IMR-90 (cell line): Measurements from ENCODE around the gene ATP1A3. TPM values are rescaled to one million over a fixed set of nuclear protein-coding genes. Genes with fewer than 3 reads are reported as not detected.

Experiments
- ATAC-seq: fragments of 200-7000 bp; cut with Tn5 transposase; 2 replicates; pipeline ENCODE4 v1.9.1; 2020; ENCODE audit warnings: low read depth, mild to moderate bottlenecking, moderate library complexity
- BruUV-seq: library from RNA; stranded (reverse); fragments of 400-500 nt; replicated peaks from 2 replicates; lab custom pipeline; 2021; lab: Mats Ljungman, UMichigan
- CTCF ChIA-PET: fragments of 300-600 bp; formaldehyde crosslinking; extraction: SDS; loops from one replicate; lab custom pipeline; 2021; ENCODE audit warnings: antibody characterized with exemption; lab: Yijun Ruan, JAX
- POLR2A ChIA-PET: fragments of 300-600 bp; sonication (Branson Sonifier 250); formaldehyde crosslinking; loops from one replicate; lab custom pipeline; 2022; ENCODE audit warnings: antibody characterized with exemption; ENCODE audit not compliant: unreplicated experiment; lab: Charles Lee
- DNase-seq: peaks from one replicate; pipeline ENCODE4 v3.0.0; 2013
- H2AFZ ChIP-seq: replicated peaks from 2 replicates; pipeline ENCODE3; 2013; ENCODE audit warnings: low read length, mild to moderate bottlenecking; ENCODE audit not compliant: poor library complexity
- H2AK5ac ChIP-seq: 2 replicates; pipeline ENCODE4 v1.6.1; 2013; ENCODE audit warnings: low read depth, low read length, inconsistent platforms
- H2AK9ac ChIP-seq: replicated peaks from 2 replicates; pipeline ENCODE3; 2013; ENCODE audit warnings: mild to moderate bottlenecking, low read depth, low read length, moderate library complexity; ENCODE audit not compliant: poor library complexity
- H2BK120ac ChIP-seq: 2 replicates; pipeline ENCODE4 v1.6.1; 2013; ENCODE audit warnings: low read depth, low read length, inconsistent platforms
- H2BK15ac ChIP-seq: 3 replicates; pipeline ENCODE4 v1.6.1; 2013; ENCODE audit warnings: low read depth, low read length, inconsistent platforms
- H2BK20ac ChIP-seq: 2 replicates; pipeline ENCODE4 v1.6.1; 2013; ENCODE audit warnings: low read depth, mild to moderate bottlenecking, inconsistent platforms, low read length, moderate library complexity
- H2BK5ac ChIP-seq: 2 replicates; pipeline ENCODE4 v1.6.1; 2013; ENCODE audit warnings: mild to moderate bottlenecking, low read depth, low read length, inconsistent platforms; ENCODE audit not compliant: poor library complexity, severe bottlenecking
- H3K14ac ChIP-seq: replicated peaks from 2 replicates; pipeline ENCODE4 v1.6.1; 2013; ENCODE audit warnings: low read depth, low read length, inconsistent platforms
- H3K18ac ChIP-seq: 2 replicates; pipeline ENCODE4 v1.6.1; 2013; ENCODE audit warnings: low read depth, low read length, control low read depth
- H3K23ac ChIP-seq: 2 replicates; pipeline ENCODE4 v1.6.1; 2013; ENCODE audit warnings: low read depth, low read length, inconsistent platforms
- H3K27ac ChIP-seq: 2 replicates; pipeline ENCODE4 v1.5.1; 2013; ENCODE audit warnings: mild to moderate bottlenecking, control low read depth, low read length; ENCODE audit not compliant: insufficient read depth
- H3K27me3 ChIP-seq: 2 replicates; pipeline ENCODE4 v1.6.1; 2013; ENCODE audit warnings: low read length; ENCODE audit not compliant: control insufficient read depth, insufficient read depth
- H3K36me3 ChIP-seq: 2 replicates; pipeline ENCODE4 v1.6.1; 2013; ENCODE audit warnings: low read length, mixed read lengths; ENCODE audit not compliant: control insufficient read depth, insufficient read depth
- H3K4ac ChIP-seq: 2 replicates; pipeline ENCODE4 v1.6.1; 2013; ENCODE audit warnings: low read depth, low read length, inconsistent platforms
- H3K4me1 ChIP-seq: 2 replicates; pipeline ENCODE4 v1.6.1; 2013; ENCODE audit warnings: low read length, mixed read lengths; ENCODE audit not compliant: control insufficient read depth, insufficient read depth
- H3K4me2 ChIP-seq: 2 replicates; pipeline ENCODE4 v1.6.1; 2013; ENCODE audit warnings: low read depth, mild to moderate bottlenecking, control low read depth, low read length, moderate library complexity
- H3K4me3 ChIP-seq: 2 replicates; pipeline ENCODE4 v1.5.1; 2013; ENCODE audit warnings: low read depth, mild to moderate bottlenecking, control low read depth, low read length, moderate library complexity; ENCODE audit not compliant: insufficient read depth
- H3K56ac ChIP-seq: 2 replicates; pipeline ENCODE4 v1.6.1; 2013; ENCODE audit warnings: low read length, inconsistent platforms; ENCODE audit not compliant: insufficient read depth; ENCODE audit errors: extremely low read depth
- H3K79me1 ChIP-seq, 2 experiments: 2 replicates each; pipeline ENCODE4 v1.6.1; 2013; ENCODE audit warnings: low read length in 2 of 2, inconsistent platforms in 1 of 2, low read depth in 1 of 2
- H3K9ac ChIP-seq: 2 replicates; pipeline ENCODE4 v1.6.1; 2013; ENCODE audit warnings: low read depth, low read length, control low read depth
- H3K9me1 ChIP-seq: 2 replicates; pipeline ENCODE4 v1.6.1; 2013; ENCODE audit warnings: low read length, inconsistent platforms; ENCODE audit not compliant: insufficient read depth
- H3K9me3 ChIP-seq: 2 replicates; pipeline ENCODE4 v1.6.1; 2013; ENCODE audit warnings: low read length; ENCODE audit not compliant: control insufficient read depth, insufficient read depth
- H4K20me1 ChIP-seq: 2 replicates; pipeline ENCODE4 v1.6.1; 2013; ENCODE audit warnings: low read length, inconsistent platforms; ENCODE audit not compliant: insufficient read depth
- H4K5ac ChIP-seq: 2 replicates; pipeline ENCODE4 v1.6.1; 2013; ENCODE audit warnings: mild to moderate bottlenecking, low read depth, low read length, control low read depth
- H4K8ac ChIP-seq, 2 experiments: 2 replicates each; pipeline ENCODE4 v1.6.1; 2013; ENCODE audit warnings: low read depth in 2 of 2, low read length in 2 of 2, control low read depth in 1 of 2, inconsistent platforms in 1 of 2
- H4K91ac ChIP-seq: 2 replicates; pipeline ENCODE4 v1.6.1; 2013; ENCODE audit warnings: low read depth, low read length, inconsistent platforms; ENCODE audit not compliant: insufficient read depth
- RAD21 ChIP-seq: IDR thresholded peaks from 2 replicates; pipeline ENCODE4 v1.6.1; 2012; ENCODE audit warnings: low read length, improper control_type of control experiment
- SMC3 ChIP-seq: fragments of 150-350 bp; IDR thresholded peaks from 2 replicates; pipeline ENCODE4 v1.6.1; 2016; ENCODE audit warnings: low read depth, mild to moderate bottlenecking, antibody characterized with exemption, low read length, moderate library complexity
- WGBS, 2 experiments: methylation state at CpG; one replicate each; pipeline versions ENCODE4 v1.1.5 to v1.1.7; 2013; ENCODE audit warnings: missing lambda C conversion rate in 2 of 2; ENCODE audit not compliant: insufficient read length in 1 of 2; ENCODE audit errors: extremely low coverage in 2 of 2; 5-methylcytosine and 5-hydroxymethylcytosine counted together
- dilution Hi-C: fragments of 300-500 bp; cut with HindIII; formaldehyde crosslinking; loops from one replicate; pipeline ENCODE4 v1.14.3; 2018; ENCODE audit warnings: low sequenced_read_pairs; ENCODE audit not compliant: unreplicated experiment
- in situ Hi-C: fragments of 300-500 bp; cut with MboI; formaldehyde crosslinking; loops from 3 replicates; pipeline ENCODE4 v1.14.3; 2019; ENCODE audit warnings: low sequenced_read_pairs, inconsistent platforms, mixed read lengths
- intact Hi-C: fragments of 100-400 bp; cut with micrococcal nuclease; formaldehyde crosslinking; loops from 2 replicates; pipeline ENCODE4 v1.10.0; 2022
- polyA plus RNA-seq, 3 experiments: library from polyadenylated mRNA; depleted of rRNA; stranded (reverse); fragments of >200 nt; gene quantifications; 2 replicates each; pipeline ENCODE4 v1.2.3, GENCODE V29; 2012; ENCODE audit warnings: low replicate concordance in 1 of 3
- total RNA-seq: library from RNA; depleted of rRNA; stranded (reverse); fragments of >200 nt; gene quantifications from 2 replicates; pipeline ENCODE4 v1.2.3, GENCODE V29; 2012
- TF ChIP-seq, protein P1 (sequence below): conservative IDR thresholded peaks from 2 replicates; pipeline ENCODE4 v1.5.1; 2012; ENCODE audit warnings: mild to moderate bottlenecking, low read depth, low read length, improper control_type of control experiment

ATP1A3 gene
- total and polyA plus RNA-seq, 2 of the 4 experiments (the other 2 are of a cell fraction), result under 0.01 to 0.12 TPM

DNA sequence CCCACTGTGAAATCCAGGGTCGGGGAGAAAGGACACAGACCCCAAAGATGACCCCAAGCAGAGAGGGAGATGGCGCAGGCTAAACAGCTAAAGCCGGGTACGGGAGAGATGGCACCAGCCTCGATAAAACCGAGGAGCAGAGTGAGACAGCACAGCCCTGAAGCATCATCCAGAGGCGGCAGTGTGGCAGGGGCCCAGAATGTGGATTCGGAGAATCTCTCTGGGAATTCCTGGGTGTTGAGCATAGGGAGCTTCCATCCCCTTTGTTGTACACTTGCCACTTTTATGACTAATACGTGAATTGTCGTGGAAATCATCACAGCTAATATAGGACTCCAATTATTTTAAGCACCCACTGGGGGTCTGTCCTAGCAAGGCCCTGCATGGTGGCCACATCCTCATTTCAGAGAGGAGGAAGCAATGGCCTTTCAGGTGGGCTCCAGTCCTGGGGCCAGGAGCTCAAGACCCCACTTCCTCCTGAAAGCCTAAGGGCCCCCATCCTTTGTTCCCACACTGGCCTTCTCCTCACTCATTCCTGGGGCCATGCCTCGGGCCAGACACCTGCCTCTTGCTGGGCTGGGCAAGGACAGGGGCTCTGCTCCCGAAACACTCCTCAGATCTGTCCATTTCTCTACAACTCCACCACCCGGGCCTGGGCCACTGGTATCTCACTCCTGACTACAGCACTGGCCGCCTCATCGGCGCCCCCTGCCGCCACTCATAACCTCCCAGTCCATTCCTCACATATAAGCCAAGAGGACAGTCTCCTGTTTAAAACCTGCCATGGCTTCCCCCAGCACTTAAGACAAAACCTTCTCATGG lies 29.3 kb upstream of the ATP1A3 start:
- Histone ChIP-seq H3K27ac (no peak overlapping the region), H3K79me1 (no peaks in the 10 kb centered on the region), H3K4ac (no peak overlapping the region), H3K9me1 (no peaks in the 10 kb centered on the region), H2AFZ (no peak overlapping the region), H2BK5ac (no peak overlapping the region), H3K27me3 (peaks cover 9% of the 10 kb centered on the region; the same call in 1 of the 2 replicates), H3K36me3 (no peaks in the 10 kb centered on the region), H3K4me3 (no peak overlapping the region), H3K9me3 (no peaks in the 10 kb centered on the region), H4K5ac (no peak overlapping the region), H3K23ac (no peak overlapping the region), H2BK120ac (no peak overlapping the region), H3K18ac (no peak overlapping the region), H3K4me1 (peaks cover 16% of the 10 kb centered on the region), H3K56ac (no peak overlapping the region), H4K20me1 (no peaks in the 10 kb centered on the region), H3K14ac (no peak overlapping the region), H2AK5ac (no peak overlapping the region), H3K9ac (no peak overlapping the region), H2BK20ac (no peak overlapping the region), H4K91ac (no peak overlapping the region; the same call in 1 of the 2 replicates), H4K8ac (no peak overlapping the region), H3K4me2 (no peak overlapping the region), H2AK9ac (no peak overlapping the region), H2BK15ac (no peak overlapping the region)
- ChIA-PET CTCF (interaction anchor here (0.8 kb wide), 1 partner anchor 12 kb away, joined by 3 read pairs; no protein-coding TSS in a partner anchor), POLR2A (no interaction called here)
- DNase-seq, result peak; percentile 8
- dilution Hi-C loops (no loop called here), in situ Hi-C loops (no loop called here), intact Hi-C loops (no loop called here)
- TF ChIP-seq RAD21 (peak; percentile 17; the same call in 1 of the 2 replicates), SMC3 (no peak)
- TF ChIP-seq, protein P1, sequence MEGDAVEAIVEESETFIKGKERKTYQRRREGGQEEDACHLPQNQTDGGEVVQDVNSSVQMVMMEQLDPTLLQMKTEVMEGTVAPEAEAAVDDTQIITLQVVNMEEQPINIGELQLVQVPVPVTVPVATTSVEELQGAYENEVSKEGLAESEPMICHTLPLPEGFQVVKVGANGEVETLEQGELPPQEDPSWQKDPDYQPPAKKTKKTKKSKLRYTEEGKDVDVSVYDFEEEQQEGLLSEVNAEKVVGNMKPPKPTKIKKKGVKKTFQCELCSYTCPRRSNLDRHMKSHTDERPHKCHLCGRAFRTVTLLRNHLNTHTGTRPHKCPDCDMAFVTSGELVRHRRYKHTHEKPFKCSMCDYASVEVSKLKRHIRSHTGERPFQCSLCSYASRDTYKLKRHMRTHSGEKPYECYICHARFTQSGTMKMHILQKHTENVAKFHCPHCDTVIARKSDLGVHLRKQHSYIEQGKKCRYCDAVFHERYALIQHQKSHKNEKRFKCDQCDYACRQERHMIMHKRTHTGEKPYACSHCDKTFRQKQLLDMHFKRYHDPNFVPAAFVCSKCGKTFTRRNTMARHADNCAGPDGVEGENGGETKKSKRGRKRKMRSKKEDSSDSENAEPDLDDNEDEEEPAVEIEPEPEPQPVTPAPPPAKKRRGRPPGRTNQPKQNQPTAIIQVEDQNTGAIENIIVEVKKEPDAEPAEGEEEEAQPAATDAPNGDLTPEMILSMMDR, result peak; percentile 29
- peak; percentile 21; the same call in 1 of the 2 replicates for ATAC-seq
- no TSS peak for BruUV-seq
- WGBS, 2 experiments, result 86% methylated on average over 9 of the region's 17 CpGs; no CpG with 5 or more reads in 1 of the 2 experiments
